ENCODE measurements around the gene EVC.

EVC gene

DNA sequence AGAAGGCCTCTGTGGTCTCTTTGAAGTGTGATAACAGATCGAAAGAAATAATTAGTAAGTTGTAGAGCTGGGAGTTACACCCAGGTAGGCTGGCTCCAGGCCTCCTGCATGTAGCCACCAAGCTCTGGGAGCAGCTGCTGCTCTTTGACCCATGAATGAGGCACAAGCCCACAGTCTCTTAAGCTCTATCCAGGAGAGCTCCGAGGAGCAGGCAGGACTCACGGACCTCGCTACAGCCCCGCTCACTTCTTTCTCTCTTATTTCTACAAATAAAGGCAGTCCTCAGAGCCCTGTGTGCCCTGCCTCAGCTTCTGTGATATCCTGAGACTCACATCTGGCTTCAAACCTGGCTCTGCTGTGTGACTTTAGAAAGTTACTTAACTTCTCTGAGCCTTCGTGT is 86.9 kb downstream of the EVC start:
- DNase-seq, result no peak
- no peaks in the 10 kb centered on the region for H3K4me1 ChIP-seq (ENCODE audit: control insufficient read depth, insufficient read depth, low read length, poor library complexity, severe bottlenecking)
- no peaks in the 10 kb centered on the region for H3K36me3 ChIP-seq (ENCODE audit: control insufficient read depth, insufficient read depth, low read length)

DNA sequence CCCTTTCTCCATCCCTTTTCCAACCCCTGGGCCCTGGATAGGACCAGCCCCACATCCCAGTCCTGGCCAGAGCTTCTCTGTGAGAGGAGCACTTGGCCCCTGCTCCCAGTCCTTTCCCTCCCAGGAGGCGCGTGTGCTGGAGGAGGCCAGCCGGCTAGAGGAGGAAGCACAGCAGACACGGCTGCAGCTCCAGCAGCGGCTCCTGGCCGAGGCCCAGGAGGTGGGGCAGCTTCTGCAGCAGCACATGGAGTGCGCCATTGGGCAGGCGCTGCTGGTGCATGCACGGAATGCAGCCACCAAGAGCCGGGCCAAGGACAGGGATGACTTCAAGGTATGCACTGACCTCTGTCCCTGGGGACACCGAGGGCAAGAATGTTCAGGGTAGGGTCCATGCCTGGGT is 87.5 kb downstream of the EVC start:
- Histone ChIP-seq H3K9me3 (ENCODE audit: control insufficient read depth, low read length) (no peaks in the 10 kb centered on the region), H3K27ac (ENCODE audit: insufficient read depth, low read length, poor library complexity, severe bottlenecking) (no peak overlapping the region), H3K36me3 (ENCODE audit: control insufficient read depth, insufficient read depth, low read length) (no peaks in the 10 kb centered on the region), H3K27me3 (replicated peaks; ENCODE audit: control insufficient read depth, insufficient read depth, low read length, poor library complexity, severe bottlenecking) (no peaks in the 10 kb centered on the region), H3K4me1 (ENCODE audit: control insufficient read depth, insufficient read depth, low read length, poor library complexity, severe bottlenecking) (no peaks in the 10 kb centered on the region), H3K4me3 (ENCODE audit: insufficient read depth, low read depth, low read length, poor library complexity, severe bottlenecking) (no peak overlapping the region)
- no peak for DNase-seq

More for the DNA sequence above, 86.9 kb downstream of the EVC start:
- H3K4me3 ChIP-seq (ENCODE audit: insufficient read depth, low read depth, low read length, poor library complexity, severe bottlenecking), result no peak overlapping the region
- H3K9me3 ChIP-seq (ENCODE audit: control insufficient read depth, low read length), result no peaks in the 10 kb centered on the region
- H3K27me3 ChIP-seq (replicated peaks; ENCODE audit: control insufficient read depth, insufficient read depth, low read length, poor library complexity, severe bottlenecking), result no peaks in the 10 kb centered on the region
- no peak overlapping the region for H3K27ac ChIP-seq (ENCODE audit: insufficient read depth, low read length, poor library complexity, severe bottlenecking)

DNA sequence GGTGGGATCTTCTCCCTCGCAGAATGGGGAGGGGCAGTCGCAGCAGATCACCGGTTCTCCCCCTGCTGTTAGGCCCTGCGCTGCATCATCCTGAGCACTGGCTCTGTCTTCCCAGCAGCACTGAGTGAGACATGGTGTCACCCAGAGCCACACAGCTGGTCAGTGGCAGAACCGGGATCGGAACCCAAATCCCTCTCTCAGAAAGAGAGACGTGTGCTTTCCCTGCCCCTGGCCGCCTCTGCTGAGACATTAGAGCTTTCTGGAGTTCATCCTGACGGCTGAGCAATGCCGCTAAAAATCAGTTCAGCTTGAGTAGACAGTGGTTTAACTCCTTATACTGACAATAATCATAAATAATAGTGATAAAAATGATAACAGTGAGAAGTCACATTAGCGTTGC is 87.9 kb downstream of the EVC start:
- H3K27me3 ChIP-seq (replicated peaks; ENCODE audit: control insufficient read depth, insufficient read depth, low read length, poor library complexity, severe bottlenecking), result no peaks in the 10 kb centered on the region
- no peak overlapping the region for H3K27ac ChIP-seq (ENCODE audit: insufficient read depth, low read length, poor library complexity, severe bottlenecking)
- H3K4me1 ChIP-seq (ENCODE audit: control insufficient read depth, insufficient read depth, low read length, poor library complexity, severe bottlenecking), result no peaks in the 10 kb centered on the region
- H3K36me3 ChIP-seq (ENCODE audit: control insufficient read depth, insufficient read depth, low read length), result no peaks in the 10 kb centered on the region
- DNase-seq, result no peak
- no peak overlapping the region for H3K4me3 ChIP-seq (ENCODE audit: insufficient read depth, low read depth, low read length, poor library complexity, severe bottlenecking)
- H3K9me3 ChIP-seq (ENCODE audit: control insufficient read depth, low read length), result no peaks in the 10 kb centered on the region

DNA sequence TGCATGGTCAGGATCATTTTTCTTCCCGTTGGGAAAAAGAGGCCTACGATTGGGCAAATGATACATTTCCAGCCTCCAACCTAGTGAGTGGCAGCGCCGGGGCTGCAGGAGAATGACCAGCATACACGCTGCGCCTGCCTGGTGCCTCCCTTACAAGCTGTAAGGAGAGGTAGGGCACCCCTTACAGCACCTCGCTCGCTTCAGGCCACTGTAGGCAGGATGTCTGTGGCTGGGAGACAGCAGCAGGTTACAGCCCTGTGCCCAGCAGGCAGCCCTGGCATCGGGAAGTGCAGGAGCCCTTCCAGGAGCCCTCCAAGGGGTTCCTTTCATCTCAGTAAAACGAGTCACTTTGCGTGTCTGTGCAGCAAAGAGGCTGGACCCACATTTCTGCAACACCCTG is 88.4 kb downstream of the EVC start:
- Histone ChIP-seq H3K4me3 (ENCODE audit: insufficient read depth, low read depth, low read length, poor library complexity, severe bottlenecking) (no peak overlapping the region), H3K9me3 (ENCODE audit: control insufficient read depth, low read length) (no peaks in the 10 kb centered on the region), H3K36me3 (ENCODE audit: control insufficient read depth, insufficient read depth, low read length) (no peaks in the 10 kb centered on the region)

DNA sequence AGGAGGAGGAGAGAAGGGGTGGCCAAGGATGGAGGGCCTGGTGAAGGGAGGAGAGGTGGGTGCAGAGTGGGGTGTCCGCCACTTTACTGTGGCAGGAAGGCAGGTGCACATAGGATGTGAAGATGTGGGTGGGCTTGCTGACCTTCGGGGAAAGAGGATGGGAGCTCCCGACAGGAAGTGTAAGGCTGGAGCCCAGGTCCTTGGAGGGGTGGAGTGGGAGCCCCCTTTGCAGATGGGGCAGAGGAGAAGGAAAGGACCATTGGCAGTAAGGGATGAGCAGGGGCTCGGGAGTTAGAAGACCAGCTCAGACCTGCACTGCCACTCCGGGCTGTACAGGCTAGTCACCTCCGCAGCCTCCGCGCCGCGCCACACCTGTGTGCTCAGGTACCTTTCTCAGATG is 89.5 kb downstream of the EVC start:
- H3K27me3 ChIP-seq (replicated peaks; ENCODE audit: control insufficient read depth, insufficient read depth, low read length, poor library complexity, severe bottlenecking), result no peaks in the 10 kb centered on the region
- no peaks in the 10 kb centered on the region for H3K4me1 ChIP-seq (ENCODE audit: control insufficient read depth, insufficient read depth, low read length, poor library complexity, severe bottlenecking)
- DNase-seq, result no peak
- no peaks in the 10 kb centered on the region for H3K36me3 ChIP-seq (ENCODE audit: control insufficient read depth, insufficient read depth, low read length)
- H3K9me3 ChIP-seq (ENCODE audit: control insufficient read depth, low read length), result no peaks in the 10 kb centered on the region
- H3K4me3 ChIP-seq (ENCODE audit: insufficient read depth, low read depth, low read length, poor library complexity, severe bottlenecking), result no peak overlapping the region
- no peak overlapping the region for H3K27ac ChIP-seq (ENCODE audit: insufficient read depth, low read length, poor library complexity, severe bottlenecking)

More for the DNA sequence above, 88.4 kb downstream of the EVC start:
- H3K27ac ChIP-seq (ENCODE audit: insufficient read depth, low read length, poor library complexity, severe bottlenecking), result no peak overlapping the region
- no peaks in the 10 kb centered on the region for H3K4me1 ChIP-seq (ENCODE audit: control insufficient read depth, insufficient read depth, low read length, poor library complexity, severe bottlenecking)
- no peaks in the 10 kb centered on the region for H3K27me3 ChIP-seq (replicated peaks; ENCODE audit: control insufficient read depth, insufficient read depth, low read length, poor library complexity, severe bottlenecking)
- no peak for DNase-seq

DNA sequence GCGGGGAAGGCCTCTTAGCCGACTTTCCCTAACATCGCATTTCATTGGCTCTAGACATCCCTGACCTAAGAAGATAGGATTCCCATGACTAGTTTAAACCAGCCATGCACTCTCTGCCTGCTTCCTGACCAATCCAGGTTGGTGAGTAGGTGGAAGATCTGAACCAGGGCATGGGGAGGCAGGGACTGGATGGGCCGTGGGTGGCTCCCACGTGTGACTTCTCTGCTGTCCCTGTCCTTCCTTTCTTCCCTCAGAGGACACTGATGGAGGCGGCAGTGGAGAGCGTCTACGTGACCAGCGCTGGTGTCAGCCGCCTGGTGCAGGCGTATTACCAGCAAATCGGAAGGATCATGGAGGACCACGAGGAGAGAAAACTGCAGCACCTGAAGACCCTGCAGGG is 90.7 kb downstream of the EVC start:
- Histone ChIP-seq H3K4me1 (ENCODE audit: control insufficient read depth, insufficient read depth, low read length, poor library complexity, severe bottlenecking) (no peaks in the 10 kb centered on the region), H3K9me3 (ENCODE audit: control insufficient read depth, low read length) (no peaks in the 10 kb centered on the region), H3K27ac (ENCODE audit: insufficient read depth, low read length, poor library complexity, severe bottlenecking) (no peak overlapping the region), H3K36me3 (ENCODE audit: control insufficient read depth, insufficient read depth, low read length) (no peaks in the 10 kb centered on the region), H3K27me3 (replicated peaks; ENCODE audit: control insufficient read depth, insufficient read depth, low read length, poor library complexity, severe bottlenecking) (no peaks in the 10 kb centered on the region), H3K4me3 (ENCODE audit: insufficient read depth, low read depth, low read length, poor library complexity, severe bottlenecking) (no peak overlapping the region)
- DNase-seq, result no peak

DNA sequence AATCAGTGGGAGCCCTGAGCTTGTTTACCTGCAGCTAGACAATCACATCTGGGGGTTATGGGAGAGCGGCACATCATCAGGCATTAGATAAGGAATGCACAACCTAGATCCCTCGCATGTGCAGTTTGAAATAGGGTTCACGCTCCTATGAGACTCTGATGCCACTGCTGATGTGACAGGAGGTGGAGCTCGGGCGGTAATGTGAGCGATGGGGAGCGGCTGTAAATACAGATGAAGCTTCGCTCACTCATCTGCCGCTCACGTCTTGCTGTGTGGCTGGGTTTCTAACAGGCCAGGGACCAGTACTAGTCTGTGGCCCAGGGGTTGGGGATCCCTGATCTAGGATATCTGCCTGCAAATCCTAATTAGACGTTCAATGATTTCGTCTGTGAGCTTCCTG is 91.6 kb downstream of the EVC start:
- no peak overlapping the region for H3K27ac ChIP-seq (ENCODE audit: insufficient read depth, low read length, poor library complexity, severe bottlenecking)
- H3K4me1 ChIP-seq (ENCODE audit: control insufficient read depth, insufficient read depth, low read length, poor library complexity, severe bottlenecking), result no peaks in the 10 kb centered on the region
- no peaks in the 10 kb centered on the region for H3K27me3 ChIP-seq (replicated peaks; ENCODE audit: control insufficient read depth, insufficient read depth, low read length, poor library complexity, severe bottlenecking)
- no peaks in the 10 kb centered on the region for H3K9me3 ChIP-seq (ENCODE audit: control insufficient read depth, low read length)
- H3K36me3 ChIP-seq (ENCODE audit: control insufficient read depth, insufficient read depth, low read length), result no peaks in the 10 kb centered on the region
- no peak overlapping the region for H3K4me3 ChIP-seq (ENCODE audit: insufficient read depth, low read depth, low read length, poor library complexity, severe bottlenecking)
- no peak for DNase-seq

DNA sequence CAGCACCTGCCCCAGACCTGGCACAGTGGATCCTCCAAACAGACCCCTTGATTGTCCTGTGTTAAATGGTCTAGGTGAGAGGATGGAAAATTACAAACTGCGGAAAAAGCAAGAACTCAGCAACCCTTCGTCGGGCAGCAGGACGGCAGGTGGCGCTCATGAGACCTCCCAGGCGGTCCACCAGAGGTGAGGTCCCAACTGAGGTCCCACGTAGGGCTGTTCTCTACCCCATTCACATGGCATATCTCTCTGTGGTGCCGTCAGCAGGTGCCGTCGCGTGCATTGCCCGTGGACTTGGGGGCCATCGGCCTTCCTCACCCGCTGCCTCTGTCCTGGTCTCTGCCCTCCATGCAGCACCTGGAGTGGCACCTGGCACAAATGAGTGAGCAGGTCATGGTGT is 93.7 kb downstream of the EVC start:
- no peak for DNase-seq
- Histone ChIP-seq H3K27me3 (replicated peaks; ENCODE audit: control insufficient read depth, insufficient read depth, low read length, poor library complexity, severe bottlenecking) (no peaks in the 10 kb centered on the region), H3K9me3 (ENCODE audit: control insufficient read depth, low read length) (no peaks in the 10 kb centered on the region), H3K27ac (ENCODE audit: insufficient read depth, low read length, poor library complexity, severe bottlenecking) (no peak overlapping the region), H3K4me3 (ENCODE audit: insufficient read depth, low read depth, low read length, poor library complexity, severe bottlenecking) (no peak overlapping the region), H3K4me1 (ENCODE audit: control insufficient read depth, insufficient read depth, low read length, poor library complexity, severe bottlenecking) (no peaks in the 10 kb centered on the region), H3K36me3 (ENCODE audit: control insufficient read depth, insufficient read depth, low read length) (no peaks in the 10 kb centered on the region)

DNA sequence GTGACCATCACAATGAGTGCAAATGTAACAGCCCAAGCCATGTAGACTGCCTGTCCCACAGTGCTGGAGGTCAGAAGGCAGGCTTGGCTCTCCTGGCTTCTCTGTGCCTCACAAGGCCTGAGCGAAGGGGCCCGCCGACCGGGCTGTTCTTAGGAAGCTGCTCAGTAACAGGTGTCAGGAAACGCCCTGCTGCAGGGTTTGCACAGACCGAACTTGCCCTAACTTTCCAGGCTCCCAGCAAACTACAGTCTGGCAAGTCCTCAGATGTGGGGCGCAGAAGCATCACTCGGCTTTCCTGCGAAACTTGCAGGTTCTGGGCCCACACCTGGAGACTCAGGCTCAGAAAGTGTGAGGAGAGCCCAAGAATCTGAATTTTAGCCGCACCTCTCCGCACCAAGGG is 94.3 kb downstream of the EVC start:
- H3K9me3 ChIP-seq (ENCODE audit: control insufficient read depth, low read length), result no peaks in the 10 kb centered on the region
- H3K27ac ChIP-seq (ENCODE audit: insufficient read depth, low read length, poor library complexity, severe bottlenecking), result no peak overlapping the region
- H3K27me3 ChIP-seq (replicated peaks; ENCODE audit: control insufficient read depth, insufficient read depth, low read length, poor library complexity, severe bottlenecking), result no peaks in the 10 kb centered on the region
- H3K36me3 ChIP-seq (ENCODE audit: control insufficient read depth, insufficient read depth, low read length), result no peaks in the 10 kb centered on the region
- no peak overlapping the region for H3K4me3 ChIP-seq (ENCODE audit: insufficient read depth, low read depth, low read length, poor library complexity, severe bottlenecking)
- no peaks in the 10 kb centered on the region for H3K4me1 ChIP-seq (ENCODE audit: control insufficient read depth, insufficient read depth, low read length, poor library complexity, severe bottlenecking)
- no peak for DNase-seq

DNA sequence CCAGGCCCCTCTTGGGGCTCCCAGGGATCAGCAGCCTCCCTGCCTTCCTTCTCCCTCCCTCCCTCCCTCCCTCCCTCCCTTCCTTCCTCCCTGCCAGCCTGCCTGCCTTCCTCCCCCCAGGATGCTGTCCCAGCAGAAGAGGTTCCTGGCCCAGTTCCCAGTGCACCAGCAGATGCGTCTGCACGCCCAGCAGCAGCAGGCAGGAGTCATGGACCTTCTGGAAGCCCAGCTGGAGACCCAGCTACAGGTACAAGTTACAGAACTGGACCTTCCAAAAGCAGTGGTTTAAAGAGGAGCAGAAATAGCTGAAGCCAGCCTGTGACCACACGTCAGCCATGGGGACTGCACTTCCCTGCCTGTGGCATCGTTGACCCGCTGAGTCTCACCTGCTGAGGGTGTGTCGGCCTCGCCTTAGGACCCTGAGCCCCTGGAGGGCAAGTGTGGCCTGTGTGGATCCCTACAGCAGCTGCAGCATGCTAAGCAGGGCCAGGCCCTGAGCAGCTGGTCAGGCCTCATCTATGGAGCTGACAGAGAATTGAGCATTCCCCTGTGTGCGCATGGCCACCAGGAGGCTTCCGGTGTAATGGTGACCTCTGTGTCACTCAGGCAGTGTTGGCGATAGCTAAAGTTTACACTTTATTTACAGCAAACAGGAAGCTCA is 97.2 kb downstream of the EVC start:
- Histone ChIP-seq H3K4me1 (ENCODE audit: control insufficient read depth, insufficient read depth, low read length, poor library complexity, severe bottlenecking) (no peaks in the 10 kb centered on the region), H3K27ac (ENCODE audit: insufficient read depth, low read length, poor library complexity, severe bottlenecking) (no peak overlapping the region), H3K4me3 (ENCODE audit: insufficient read depth, low read depth, low read length, poor library complexity, severe bottlenecking) (no peak overlapping the region), H3K9me3 (ENCODE audit: control insufficient read depth, low read length) (no peaks in the 10 kb centered on the region), H3K36me3 (ENCODE audit: control insufficient read depth, insufficient read depth, low read length) (no peaks in the 10 kb centered on the region), H3K27me3 (replicated peaks; ENCODE audit: control insufficient read depth, insufficient read depth, low read length, poor library complexity, severe bottlenecking) (no peaks in the 10 kb centered on the region)
- DNase-seq, result no peak

Measured in effector memory CD4-positive, alpha-beta T cell (primary cell).